A673 (cell line): ENCODE measurements around the gene APOA1. TPM values are rescaled to one million over a fixed set of nuclear protein-coding genes. Genes with fewer than 3 reads are reported as not detected.
A peak's percentile ranks its signal among the peaks of the same experiment; 100 is the strongest.

Source experiments
- BruUV-seq: library from RNA; stranded (reverse); fragments of 400-500 nt; replicated peaks from 2 replicates; lab custom pipeline; 2021; lab: Mats Ljungman, UMichigan
- CTCF ChIA-PET: fragments of 300-600 bp; sonication (Branson Sonifier 250); formaldehyde crosslinking; loops from one replicate; lab custom pipeline; 2022; ENCODE audit warnings: antibody characterized with exemption; lab: Charles Lee
- POLR2A ChIA-PET: fragments of 300-600 bp; sonication (Branson Sonifier 250); formaldehyde crosslinking; loops from one replicate; lab custom pipeline; 2022; ENCODE audit warnings: antibody characterized with exemption; ENCODE audit not compliant: low non-redundant PET; lab: Charles Lee
- DNase-seq: peaks from one replicate; pipeline ENCODE4 v3.0.0-alpha.2; 2015; ENCODE audit warnings: low spot score
- H3K27ac ChIP-seq: fragments of 200-600 bp; sonication (generic); 2 replicates; pipeline ENCODE4 v1.5.1; 2016; ENCODE audit warnings: mixed run types, low read depth, mild to moderate bottlenecking, mixed read lengths, antibody characterized with exemption, low read length; ENCODE audit not compliant: poor library complexity, severe bottlenecking
- H3K27me3 ChIP-seq: fragments of 200-600 bp; sonication (generic); replicated peaks from 2 replicates; pipeline ENCODE4 v1.6.1; 2017; ENCODE audit warnings: mixed run types, low read depth, mild to moderate bottlenecking, mixed read lengths, antibody characterized with exemption, low read length; ENCODE audit not compliant: insufficient read depth, poor library complexity
- H3K36me3 ChIP-seq: fragments of 200-600 bp; sonication (generic); 2 replicates; pipeline ENCODE4 v1.6.1; 2016; ENCODE audit warnings: mixed run types, mild to moderate bottlenecking, mixed read lengths, antibody characterized with exemption, low read length; ENCODE audit not compliant: insufficient read depth, poor library complexity, severe bottlenecking
- H3K4me1 ChIP-seq: fragments of 200-600 bp; sonication (generic); 2 replicates; pipeline ENCODE4 v1.6.1; 2017; ENCODE audit warnings: mixed run types, mild to moderate bottlenecking, mixed read lengths, antibody characterized with exemption, low read length; ENCODE audit not compliant: insufficient read depth, poor library complexity, severe bottlenecking
- H3K4me3 ChIP-seq: fragments of 200-600 bp; sonication (generic); 2 replicates; pipeline ENCODE4 v1.5.1; 2016; ENCODE audit warnings: low read depth, mixed run types, mild to moderate bottlenecking, mixed read lengths, low read length; ENCODE audit not compliant: poor library complexity, severe bottlenecking
- H3K9me3 ChIP-seq: fragments of 200-600 bp; sonication (generic); 2 replicates; pipeline ENCODE4 v1.6.1; 2016; ENCODE audit warnings: mixed run types, low read depth, mild to moderate bottlenecking, mixed read lengths, antibody characterized with exemption, low read length; ENCODE audit not compliant: poor library complexity, severe bottlenecking
- EZH2 ChIP-seq: fragments of 200-600 bp; sonication (generic); IDR thresholded peaks from 2 replicates; pipeline ENCODE4 v1.6.1; 2017; ENCODE audit warnings: borderline replicate concordance, low read depth, mild to moderate bottlenecking, mixed read lengths, antibody characterized with exemption, low read length; ENCODE audit not compliant: poor library complexity, severe bottlenecking
- intact Hi-C: fragments of 100-400 bp; cut with micrococcal nuclease; formaldehyde crosslinking; loops from one replicate; pipeline ENCODE4 v1.10.0; 2022; ENCODE audit not compliant: unreplicated experiment
- total RNA-seq: library from RNA; stranded (reverse); gene quantifications from 2 replicates; pipeline ENCODE4 v1.2.3, GENCODE V29; 2021
- TF ChIP-seq, protein P1 (sequence below): fragments of 300-800, 200-600 bp; sonication (generic); conservative IDR thresholded peaks from 2 replicates; pipeline ENCODE4 v1.5.1; 2017; ENCODE audit warnings: low read depth, mild to moderate bottlenecking, antibody characterized with exemption, low read length, moderate library complexity, mixed read lengths

The APOA1 gene
- total RNA-seq, 1 experiment from 2014 or later, result 0.43 TPM

DNA sequence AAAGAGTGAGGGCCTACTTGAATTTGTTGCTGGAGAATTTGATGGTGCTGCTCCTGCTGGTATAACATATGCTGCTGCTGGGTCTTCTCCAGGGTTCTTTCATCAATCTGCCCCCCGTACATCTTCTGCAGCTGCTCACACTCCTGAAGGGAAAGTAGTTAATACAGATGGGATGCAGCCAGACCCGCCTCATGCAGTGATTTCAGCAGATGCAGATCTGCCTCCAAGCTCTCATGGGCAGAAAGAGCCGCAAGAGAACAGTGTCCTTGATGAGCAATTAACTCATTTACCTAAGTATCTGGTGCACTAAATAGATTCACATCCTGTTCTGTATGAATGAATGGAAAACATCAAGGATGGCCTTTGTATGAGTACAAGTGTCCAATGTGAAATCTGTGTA is 24.8 kb upstream of the APOA1 start:
- TF ChIP-seq EZH2, result no peak
- TF ChIP-seq, protein P1, sequence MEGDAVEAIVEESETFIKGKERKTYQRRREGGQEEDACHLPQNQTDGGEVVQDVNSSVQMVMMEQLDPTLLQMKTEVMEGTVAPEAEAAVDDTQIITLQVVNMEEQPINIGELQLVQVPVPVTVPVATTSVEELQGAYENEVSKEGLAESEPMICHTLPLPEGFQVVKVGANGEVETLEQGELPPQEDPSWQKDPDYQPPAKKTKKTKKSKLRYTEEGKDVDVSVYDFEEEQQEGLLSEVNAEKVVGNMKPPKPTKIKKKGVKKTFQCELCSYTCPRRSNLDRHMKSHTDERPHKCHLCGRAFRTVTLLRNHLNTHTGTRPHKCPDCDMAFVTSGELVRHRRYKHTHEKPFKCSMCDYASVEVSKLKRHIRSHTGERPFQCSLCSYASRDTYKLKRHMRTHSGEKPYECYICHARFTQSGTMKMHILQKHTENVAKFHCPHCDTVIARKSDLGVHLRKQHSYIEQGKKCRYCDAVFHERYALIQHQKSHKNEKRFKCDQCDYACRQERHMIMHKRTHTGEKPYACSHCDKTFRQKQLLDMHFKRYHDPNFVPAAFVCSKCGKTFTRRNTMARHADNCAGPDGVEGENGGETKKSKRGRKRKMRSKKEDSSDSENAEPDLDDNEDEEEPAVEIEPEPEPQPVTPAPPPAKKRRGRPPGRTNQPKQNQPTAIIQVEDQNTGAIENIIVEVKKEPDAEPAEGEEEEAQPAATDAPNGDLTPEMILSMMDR, result no peak
- POLR2A ChIA-PET, result no interaction called here
- H3K9me3 ChIP-seq, result no peaks in the 10 kb centered on the region
- CTCF ChIA-PET, result no interaction called here
- H3K36me3 ChIP-seq, result peaks cover 72% of the 10 kb centered on the region
- no peaks in the 10 kb centered on the region for H3K27me3 ChIP-seq
- no peak for DNase-seq
- H3K27ac ChIP-seq, result no peak overlapping the region
- no peak overlapping the region for H3K4me3 ChIP-seq
- intact Hi-C loops, result no loop called here
- H3K4me1 ChIP-seq, result peaks cover 7% of the 10 kb centered on the region
- BruUV-seq, result no TSS peak

DNA sequence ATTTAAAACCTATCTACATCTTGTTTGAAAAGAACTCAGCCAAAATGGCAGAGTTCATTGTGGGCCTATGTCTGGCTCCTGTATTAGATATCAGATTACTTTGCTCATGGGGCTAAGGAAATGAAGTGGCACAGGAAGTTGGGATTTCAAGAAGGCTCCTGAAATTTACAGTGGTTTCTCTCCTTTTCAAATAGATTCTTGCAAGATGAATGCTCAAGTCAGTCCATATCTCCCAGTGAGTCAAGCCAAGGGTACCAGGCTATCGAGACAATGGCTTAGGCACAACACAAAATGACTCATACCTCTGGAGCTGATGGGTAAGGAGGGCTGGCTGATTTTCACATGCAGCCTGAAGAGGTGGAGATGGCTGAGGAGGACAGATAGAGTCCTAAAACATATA is 24.1 kb upstream of the APOA1 start:
- CTCF ChIA-PET, result no interaction called here
- H3K4me1 ChIP-seq, result peaks cover 7% of the 10 kb centered on the region
- POLR2A ChIA-PET, result no interaction called here
- no TSS peak for BruUV-seq
- no peak overlapping the region for H3K4me3 ChIP-seq
- H3K36me3 ChIP-seq, result peaks cover 76% of the 10 kb centered on the region
- no peak overlapping the region for H3K27ac ChIP-seq
- peak; percentile 27 for DNase-seq
- H3K27me3 ChIP-seq, result no peaks in the 10 kb centered on the region
- H3K9me3 ChIP-seq, result no peaks in the 10 kb centered on the region
- TF ChIP-seq, protein P1, result no peak
- no peak for TF ChIP-seq EZH2
- intact Hi-C loops, result no loop called here

DNA sequence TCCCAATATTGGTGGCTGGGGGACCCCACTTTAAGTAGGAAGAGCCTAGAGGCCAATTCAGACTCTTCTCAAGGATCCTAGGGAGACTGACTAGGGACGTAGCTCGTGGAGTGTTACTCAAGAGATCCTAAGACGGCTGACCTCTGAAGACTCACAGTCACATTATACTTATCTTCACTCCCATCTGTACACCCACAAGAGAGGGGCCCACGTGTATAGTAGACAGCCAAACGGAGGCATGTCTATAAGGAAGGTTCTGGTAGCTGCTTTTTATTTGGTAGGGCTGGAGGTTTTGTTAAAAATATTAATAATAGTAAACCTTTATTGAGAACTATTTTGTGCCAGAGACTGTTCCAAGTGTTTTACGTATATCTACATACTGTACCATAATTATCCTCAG is 22.9 kb upstream of the APOA1 start:
- no TSS peak for BruUV-seq
- Histone ChIP-seq H3K9me3 (no peaks in the 10 kb centered on the region), H3K4me1 (no peaks in the 10 kb centered on the region), H3K36me3 (peaks cover 77% of the 10 kb centered on the region), H3K27me3 (no peaks in the 10 kb centered on the region), H3K4me3 (no peak overlapping the region), H3K27ac (no peak overlapping the region)
- CTCF ChIA-PET, result no interaction called here
- POLR2A ChIA-PET, result no interaction called here
- intact Hi-C loops, result no loop called here
- TF ChIP-seq, protein P1, result no peak
- TF ChIP-seq EZH2, result no peak
- no peak for DNase-seq
